ENCODE measurements around the gene P3R3URF. TPM values are rescaled to one million over a fixed set of nuclear protein-coding genes. Genes with fewer than 3 reads are reported as not detected.
A peak's percentile ranks its signal among the peaks of the same experiment; 100 is the strongest.

The P3R3URF gene
- total RNA-seq, 4 donors from 2014 or later = not detected

DNA sequence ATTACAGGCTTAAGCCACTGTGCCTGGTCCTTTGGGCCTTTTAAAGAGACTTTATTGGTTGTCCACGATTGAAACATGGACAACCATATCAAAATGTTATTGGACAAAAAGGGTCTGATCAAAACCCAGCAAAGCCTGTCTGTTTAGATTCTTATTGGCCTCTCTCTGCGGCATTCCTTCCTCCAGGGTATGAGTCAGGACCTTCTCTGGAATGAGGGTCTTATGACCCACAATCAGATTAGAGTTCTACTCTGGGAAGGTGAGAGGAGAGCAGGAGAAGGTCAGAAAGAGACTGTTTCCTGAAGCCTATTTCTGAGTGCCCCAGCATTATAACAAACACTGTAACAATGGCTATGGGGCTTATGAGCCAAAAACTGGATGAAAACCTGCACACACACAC is 34.8 kb upstream of the P3R3URF start:
- no peak for DNase-seq (ENCODE audit: extremely low spot score)
- peaks cover 4 to 10% (median 9%) of the 10 kb centered on the region in 4 donors for H3K4me1 ChIP-seq
- 78% methylated on average over 2 of the region's 2 CpGs for WGBS
- H3K4me3 ChIP-seq = no peak overlapping the region
- no peaks in the 10 kb centered on the region for H3K9me3 ChIP-seq
- no peak overlapping the region for H3K27ac ChIP-seq (replicated peaks in 1 of 4)
- intact Hi-C loops (cut with DNase I) = no loop called here
- no peaks in the 10 kb centered on the region for H3K27me3 ChIP-seq
- H3K36me3 ChIP-seq = peaks cover 0 to 11% (median 7%) of the 10 kb centered on the region in 4 donors
- TF ChIP-seq POLR2AphosphoS5 (IDR thresholded peaks at IDR 0.05) (no peak), CTCF (IDR thresholded peaks at IDR 0.05) (no peak), POLR2A (IDR thresholded peaks at IDR 0.05; ENCODE audit: low read depth) (no peak), EP300 (IDR thresholded peaks at IDR 0.05) (no peak)

DNA sequence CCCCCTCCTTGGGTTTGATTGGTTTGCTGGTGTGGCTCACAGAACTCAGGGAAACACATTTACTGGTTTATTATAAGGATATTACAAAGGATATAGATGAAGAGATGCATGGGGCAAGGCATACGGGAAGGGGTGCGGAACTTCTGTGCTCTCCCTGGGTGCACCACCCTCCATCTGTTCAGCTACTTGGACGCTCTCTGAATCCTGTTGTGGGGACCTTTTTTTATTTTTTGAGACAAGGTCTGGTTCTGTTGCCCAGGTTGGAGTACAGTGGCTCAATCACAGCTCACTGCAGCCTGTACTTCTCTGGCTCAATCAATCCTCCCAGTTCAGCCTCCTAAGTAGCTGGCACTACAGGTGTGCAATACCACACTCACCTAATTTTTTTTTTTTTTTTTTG is 34.3 kb upstream of the P3R3URF start:
- Histone ChIP-seq H3K4me1 (peaks cover 9 to 15% (median 13%) of the 10 kb centered on the region in 4 donors), H3K27me3 (no peaks in the 10 kb centered on the region), H3K27ac (replicated peaks in 1 of 4) (no peak overlapping the region), H3K36me3 (peaks cover 0 to 11% (median 7%) of the 10 kb centered on the region in 4 donors), H3K4me3 (no peak overlapping the region), H3K9me3 (no peaks in the 10 kb centered on the region)
- TF ChIP-seq CTCF (IDR thresholded peaks at IDR 0.05) (no peak), POLR2A (IDR thresholded peaks at IDR 0.05; ENCODE audit: low read depth) (no peak), POLR2AphosphoS5 (IDR thresholded peaks at IDR 0.05) (no peak)
- WGBS = 81% methylated on average over 3 of the region's 3 CpGs
- DNase-seq (ENCODE audit: extremely low spot score) = no peak
- intact Hi-C loops (cut with DNase I) = no loop called here

DNA sequence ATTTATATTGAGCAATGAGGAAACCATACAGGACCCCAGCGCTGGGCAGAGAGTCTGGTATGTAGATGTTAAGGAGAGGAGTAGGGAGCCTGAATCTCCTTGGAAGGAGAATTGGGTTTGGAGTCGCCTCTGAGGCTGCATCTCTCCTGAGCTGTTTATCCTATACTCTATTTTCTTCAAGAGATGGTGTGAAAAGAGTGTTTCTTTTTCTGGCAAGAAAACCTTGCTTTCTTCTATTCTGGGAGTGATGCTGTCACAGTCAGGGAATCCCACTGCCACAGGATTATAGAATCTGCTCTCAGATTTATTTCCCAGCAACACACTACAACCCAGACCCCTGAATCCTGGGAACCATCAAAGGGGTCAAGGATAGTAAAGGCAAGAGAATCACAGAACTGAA is 30.1 kb upstream of the P3R3URF start:
- no peaks in the 10 kb centered on the region for H3K9me3 ChIP-seq
- 95% methylated on average over 2 of the region's 2 CpGs for WGBS
- no peaks in the 10 kb centered on the region for H3K27me3 ChIP-seq
- H3K4me3 ChIP-seq = no peak overlapping the region
- TF ChIP-seq CTCF (IDR thresholded peaks at IDR 0.05) = no peak
- no peak for TF ChIP-seq EP300 (IDR thresholded peaks at IDR 0.05)
- TF ChIP-seq POLR2AphosphoS5 (IDR thresholded peaks at IDR 0.05) = no peak
- TF ChIP-seq POLR2A (IDR thresholded peaks at IDR 0.05; ENCODE audit: low read depth) = no peak
- peaks cover 0 to 11% (median 7%) of the 10 kb centered on the region in 4 donors for H3K36me3 ChIP-seq
- H3K4me1 ChIP-seq = peaks cover 28 to 44% (median 39%) of the 10 kb centered on the region in 4 donors
- DNase-seq (ENCODE audit: extremely low spot score) = no peak
- intact Hi-C loops (cut with DNase I) = no loop called here
- peak overlapping the region in 2 of 4 donors; percentile 24 to 87 for H3K27ac ChIP-seq (replicated peaks in 1 of 4)

DNA sequence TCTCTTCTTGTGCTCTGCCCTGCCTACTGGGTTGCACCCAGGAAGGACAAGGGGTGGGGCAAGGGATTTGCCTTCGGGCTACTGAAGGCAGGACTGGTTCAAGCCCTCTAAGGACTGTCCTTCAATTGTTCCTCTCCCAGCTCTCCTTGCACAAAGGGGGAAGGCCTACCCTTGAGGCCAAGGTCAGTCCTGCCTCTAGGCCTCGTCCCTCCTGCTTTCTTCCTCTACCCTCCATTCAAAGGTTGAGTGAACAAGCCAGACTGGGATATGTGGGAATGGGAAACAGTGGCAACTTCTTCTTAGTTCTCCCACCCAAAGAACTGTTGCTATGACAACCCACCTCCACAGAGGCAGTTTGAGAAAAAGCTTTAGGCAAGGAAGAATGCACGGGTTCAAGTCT is 29.5 kb upstream of the P3R3URF start:
- H3K9me3 ChIP-seq = no peaks in the 10 kb centered on the region
- no peak for DNase-seq (ENCODE audit: extremely low spot score)
- intact Hi-C loops (cut with DNase I) = no loop called here
- H3K4me1 ChIP-seq = peaks cover 28 to 44% (median 39%) of the 10 kb centered on the region in 4 donors
- no peak overlapping the region for H3K4me3 ChIP-seq
- no peaks in the 10 kb centered on the region for H3K27me3 ChIP-seq
- peaks cover 0 to 11% (median 7%) of the 10 kb centered on the region in 4 donors for H3K36me3 ChIP-seq
- TF ChIP-seq POLR2A (IDR thresholded peaks at IDR 0.05; ENCODE audit: low read depth) (no peak), POLR2AphosphoS5 (IDR thresholded peaks at IDR 0.05) (no peak), CTCF (IDR thresholded peaks at IDR 0.05) (no peak)
- 55% methylated on average over 3 of the region's 3 CpGs for WGBS
- peak overlapping the region; percentile 24 to 90 (median 56) for H3K27ac ChIP-seq (replicated peaks in 1 of 4)

DNA sequence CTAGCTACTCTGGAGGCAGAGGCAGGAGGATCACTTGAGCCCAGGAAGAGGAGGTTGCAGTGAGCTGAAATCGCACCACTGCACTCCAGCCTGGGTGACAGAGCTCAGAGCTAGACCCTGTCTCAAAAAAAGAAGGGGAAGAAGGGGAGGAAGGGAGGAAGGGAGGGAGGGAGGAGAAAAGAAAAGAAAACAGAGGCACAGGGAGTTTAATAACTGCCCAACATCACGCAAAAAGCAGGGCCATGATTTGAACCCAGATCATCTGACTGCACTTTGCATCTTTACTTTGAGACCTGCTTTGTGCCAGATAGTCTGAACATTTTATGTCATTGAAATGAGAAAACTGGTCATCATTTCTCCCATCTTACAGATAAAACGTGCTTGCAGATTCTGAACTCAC is 28.9 kb upstream of the P3R3URF start:
- peaks cover 0 to 11% (median 7%) of the 10 kb centered on the region in 4 donors for H3K36me3 ChIP-seq
- intact Hi-C loops (cut with DNase I) = no loop called here
- no peaks in the 10 kb centered on the region for H3K27me3 ChIP-seq
- no peak for DNase-seq (ENCODE audit: extremely low spot score)
- 68% methylated on average over 3 of the region's 3 CpGs for WGBS
- H3K4me1 ChIP-seq = peaks cover 28 to 44% (median 39%) of the 10 kb centered on the region in 4 donors
- TF ChIP-seq EP300 (IDR thresholded peaks at IDR 0.05) (no peak), POLR2A (IDR thresholded peaks at IDR 0.05; ENCODE audit: low read depth) (no peak), POLR2AphosphoS5 (IDR thresholded peaks at IDR 0.05) (no peak), CTCF (IDR thresholded peaks at IDR 0.05) (no peak)
- H3K4me3 ChIP-seq = peak overlapping the region in 2 of 4 donors; percentile 82 to 88
- H3K9me3 ChIP-seq = no peaks in the 10 kb centered on the region
- peak overlapping the region; percentile 24 to 90 (median 87) for H3K27ac ChIP-seq (replicated peaks in 1 of 4)

Data from esophagus muscularis mucosa (tissue), 4 donors.